HG03442 (cell line): Measurements from ENCODE around the gene ELP1.

Experiments used
- ATAC-seq: cut with Tn5 transposase; IDR thresholded peaks from one replicate; pipeline ENCODE4 v1.9.1; 2021; ENCODE audit warnings: mild to moderate bottlenecking, moderate library complexity; ENCODE audit not compliant: unreplicated experiment

The ELP1 gene

DNA sequence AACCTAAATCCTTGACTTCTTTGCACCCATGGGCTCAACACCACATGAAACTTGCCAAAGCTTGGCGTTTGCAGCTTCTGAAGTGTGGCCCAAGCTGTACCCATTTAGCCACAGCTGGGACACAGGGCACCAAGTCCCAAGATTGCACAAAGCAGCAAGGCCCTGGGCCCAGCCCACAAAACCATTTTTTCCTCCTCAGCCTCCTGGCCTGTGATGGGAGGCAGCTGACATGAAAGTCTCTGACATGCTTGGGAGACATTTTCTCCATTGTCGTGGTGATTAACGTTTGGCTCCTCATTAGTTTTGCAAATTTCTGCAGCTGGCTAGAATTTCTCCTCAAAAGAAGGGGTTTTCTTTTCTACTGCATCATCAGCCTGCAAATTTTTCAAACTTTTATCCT is 110.1 kb downstream of the ELP1 start:
- ATAC-seq = no peak
